Heart left ventricle (tissue), 16 donors: Measurements from ENCODE around the gene TSC1. TPM values are rescaled to one million over a fixed set of nuclear protein-coding genes. Genes with fewer than 3 reads are reported as not detected.

Experiments used
- ATAC-seq, 4 donors: fragments of 200-7000 bp; cut with Tn5 transposase; one replicate each; pipeline ENCODE4 v1.9.1; 2020 to 2022; ENCODE audit warnings: moderate library complexity in 4 of 4, mild to moderate bottlenecking in 3 of 4, moderate number of reproducible peaks in 1 of 4
- DNase-seq, 5 donors: peaks; one replicate each; pipeline ENCODE4 v3.0.0-alpha.2; 2020
- H3K27ac ChIP-seq, 12 donors: fragments of 200-600 bp; sonication (generic) in 4 of 12; one replicate each; pipeline versions ENCODE4 v1.5.0 to v1.8.0; 2016 to 2022; ENCODE audit warnings: mild to moderate bottlenecking in 2 of 12
- H3K27me3 ChIP-seq, 9 donors: fragments of 200-600 bp; sonication (generic) in 2 of 9; one replicate each; pipeline versions ENCODE4 v1.5.1 to v1.8.0; 2016 to 2022; ENCODE audit warnings: mild to moderate bottlenecking in 3 of 9
- H3K36me3 ChIP-seq, 9 donors: fragments of 200-600 bp; sonication (generic) in 2 of 9; one replicate each; pipeline versions ENCODE4 v1.5.0 to v1.8.0; 2018 to 2022; ENCODE audit warnings: mild to moderate bottlenecking in 2 of 9
- H3K4me1 ChIP-seq, 12 donors: fragments of 200-600 bp; sonication (generic) in 4 of 12; one replicate each; pipeline versions ENCODE4 v1.5.0 to v1.8.0; 2016 to 2022; ENCODE audit warnings: mild to moderate bottlenecking in 3 of 12
- H3K4me3 ChIP-seq, 12 donors: fragments of 200-600 bp; sonication (generic) in 4 of 12; one replicate each; pipeline versions ENCODE4 v1.5.0 to v1.8.0; 2017 to 2022; ENCODE audit warnings: mild to moderate bottlenecking in 9 of 12, moderate library complexity in 4 of 12
- H3K9me3 ChIP-seq, 12 donors: fragments of 200-600 bp; sonication (generic) in 4 of 12; one replicate each; pipeline versions ENCODE4 v1.5.0 to v1.8.0; 2016 to 2022; ENCODE audit warnings: mild to moderate bottlenecking in 1 of 12
- POLR2A ChIP-seq, 2 donors: fragments of 450-650 bp; IDR thresholded peaks; one replicate each; pipeline ENCODE4 v1.6.1; 2017; ENCODE audit warnings: antibody characterized with exemption in 2 of 2, mild to moderate bottlenecking in 2 of 2, moderate library complexity in 2 of 2
- WGBS, 4 donors: extraction: QIAGEN DNeasy Blood & Tissue Kit in 2 of 4; methylation state at CpG; one replicate each; pipeline versions ENCODE4 v1.1.5 to v1.1.7; 2013 to 2018; 5-methylcytosine and 5-hydroxymethylcytosine counted together
- intact Hi-C, 10 donors: fragments of 100-400 bp; cut with DNase I; formaldehyde crosslinking; loops; one replicate each; pipeline versions ENCODE4 v1.11.1 to v1.14.2; 2022
- polyA plus RNA-seq, 2 donors: library from polyadenylated mRNA; stranded (reverse); fragments of 200-250 nt; gene quantifications; one replicate each; pipeline ENCODE4 v1.2.3, GENCODE V29; 2013
- total RNA-seq, 9 donors: library from RNA; depleted of rRNA in 2 of 9; stranded (reverse); fragments of >200 nt in 2 of 9; fragmentation: NEBNext Ultra II Directional in 3 of 9; extraction: Animal tissue kit (Norgen Biotek cat#: 25700) in 3 of 9; gene quantifications; one replicate each; pipeline versions ENCODE4 v1.1.0 to v1.2.4, GENCODE V29; 2016 to 2023
- TF ChIP-seq, protein P1 (sequence below), 12 donors: fragments of 200-600 bp; sonication (generic) in 4 of 12; IDR thresholded peaks; one replicate each; pipeline versions ENCODE4 v1.5.0 to v1.8.0; 2018 to 2022; ENCODE audit warnings: antibody characterized with exemption in 12 of 12, mild to moderate bottlenecking in 5 of 12
- donor health status: ischemic (EF 13 %, LVEDD 7.1; RV severe dilation, severe dysfunction).
- donor health status: healthy with polysubstance abuse.
- donor health status: DM: no; HTN: yes; CAD: no.
- donor health status: DM: no; HTN: no; CAD: no.
- donor health status: ischemic (EF 25% LVEDD 6.9; RV normal size, moderate dysfunction).
- donor health status: ischemic (EF 25% LVEDD 5.7; RV mildly dilated, moderate dysfunction).
- donor health status: healthy.
- donor health status: DM: yes; HTN: yes; CAD: no.
- donor health status: ischemic (EF 35%, LVEDD 5.7; RV mildly dilated, moderate dysfunction).
- donor health status: nonischemic (EF 11% LVEDD 7.7; RV severe dilation, severe dysfunction).
- donor health status: DM: yes; HTN: yes; CAD: no.
- donor health status: PGD.
- donor health status: ischemic (EF 29% LVEDD 5.4; RV normal size, mild dysfunction).
- donor health status: nonischemic (EF 23%, LVEDD 6.1; RV moderate dilation, normal function).

TSC1 gene
- total and polyA plus RNA-seq, 11 donors, result 16.2 to 87.6 (median 52.9) TPM

DNA sequence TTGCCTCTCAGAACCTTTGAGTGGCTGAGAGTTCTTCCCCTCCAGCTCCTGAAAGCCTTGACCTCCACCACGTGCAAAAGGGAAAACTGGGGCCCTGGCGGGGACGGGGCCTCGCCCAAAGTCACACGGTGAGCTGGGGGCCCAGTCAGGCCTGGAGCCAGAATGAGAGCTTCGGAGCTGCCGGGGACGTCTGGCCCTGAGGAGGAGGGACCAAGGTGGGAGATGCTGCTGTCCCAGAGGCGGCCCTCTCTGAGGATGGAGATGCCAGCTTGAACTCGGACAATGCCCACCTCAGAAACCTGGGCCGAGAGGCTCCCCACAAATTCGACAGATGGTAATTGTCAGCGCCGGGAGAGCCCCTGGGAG is 67.0 kb downstream of the TSC1 start:
- Histone ChIP-seq H3K27ac (peak overlapping the region in 1 of 12 donors; percentile 82), H3K4me1 (peaks cover 0 to 23% (median 5%) of the 10 kb centered on the region in 12 donors), H3K9me3 (no peaks in the 10 kb centered on the region), H3K4me3 (peak overlapping the region; percentile 75 to 100 (median 95)), H3K36me3 (no peaks in the 10 kb centered on the region), H3K27me3 (no peaks in the 10 kb centered on the region)
- intact Hi-C loops, result loop anchor here in 1 of 10 donors (5.0 kb wide), 1 partner anchor 205 kb away; the partner anchor contains the start of gene GTF3C4
- 44 to 59% (median 46%) methylated on average over 5 to 14 of the region's 14 CpGs for WGBS, 4 donors
- no peak for DNase-seq
- TF ChIP-seq POLR2A (IDR thresholded peaks at IDR 0.05), result no peak
- TF ChIP-seq, protein P1, sequence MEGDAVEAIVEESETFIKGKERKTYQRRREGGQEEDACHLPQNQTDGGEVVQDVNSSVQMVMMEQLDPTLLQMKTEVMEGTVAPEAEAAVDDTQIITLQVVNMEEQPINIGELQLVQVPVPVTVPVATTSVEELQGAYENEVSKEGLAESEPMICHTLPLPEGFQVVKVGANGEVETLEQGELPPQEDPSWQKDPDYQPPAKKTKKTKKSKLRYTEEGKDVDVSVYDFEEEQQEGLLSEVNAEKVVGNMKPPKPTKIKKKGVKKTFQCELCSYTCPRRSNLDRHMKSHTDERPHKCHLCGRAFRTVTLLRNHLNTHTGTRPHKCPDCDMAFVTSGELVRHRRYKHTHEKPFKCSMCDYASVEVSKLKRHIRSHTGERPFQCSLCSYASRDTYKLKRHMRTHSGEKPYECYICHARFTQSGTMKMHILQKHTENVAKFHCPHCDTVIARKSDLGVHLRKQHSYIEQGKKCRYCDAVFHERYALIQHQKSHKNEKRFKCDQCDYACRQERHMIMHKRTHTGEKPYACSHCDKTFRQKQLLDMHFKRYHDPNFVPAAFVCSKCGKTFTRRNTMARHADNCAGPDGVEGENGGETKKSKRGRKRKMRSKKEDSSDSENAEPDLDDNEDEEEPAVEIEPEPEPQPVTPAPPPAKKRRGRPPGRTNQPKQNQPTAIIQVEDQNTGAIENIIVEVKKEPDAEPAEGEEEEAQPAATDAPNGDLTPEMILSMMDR (IDR thresholded peaks at IDR 0.05), result no peak
- ATAC-seq, result no peak

DNA sequence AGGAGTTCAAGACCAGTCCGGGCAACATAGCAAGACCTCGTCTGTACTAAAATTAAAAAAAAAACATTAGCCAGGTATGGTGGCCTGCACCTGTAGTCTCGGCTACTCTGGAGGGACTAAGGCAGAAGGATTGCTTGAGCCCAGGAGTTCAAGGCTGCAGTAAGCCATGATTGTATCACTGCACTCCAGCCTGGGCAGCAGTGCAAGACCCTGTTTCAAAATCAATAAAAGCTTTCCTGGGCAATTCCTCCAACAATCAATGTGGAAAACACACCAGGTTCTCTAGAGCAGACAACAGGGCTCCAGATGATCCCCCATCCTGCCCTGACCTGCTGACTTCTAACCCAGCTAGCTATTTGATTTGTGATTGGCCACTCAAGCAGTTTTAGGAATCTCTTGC is 67.6 kb downstream of the TSC1 start:
- no peak for DNase-seq
- H3K27ac ChIP-seq, result no peak overlapping the region
- intact Hi-C loops, result loop anchor here in 1 of 10 donors (5.0 kb wide), 1 partner anchor 205 kb away; the partner anchor contains the start of gene GTF3C4
- no peaks in the 10 kb centered on the region for H3K27me3 ChIP-seq
- WGBS, 4 donors, result 87 to 92% (median 90%) methylated on average over 3 of the region's 3 CpGs
- peaks cover 0 to 23% (median 5%) of the 10 kb centered on the region in 12 donors for H3K4me1 ChIP-seq
- H3K9me3 ChIP-seq, result no peaks in the 10 kb centered on the region
- no peaks in the 10 kb centered on the region for H3K36me3 ChIP-seq
- no peak for ATAC-seq
- no peak for TF ChIP-seq POLR2A (IDR thresholded peaks at IDR 0.05)
- TF ChIP-seq, protein P1 (IDR thresholded peaks at IDR 0.05), result no peak
- no peak overlapping the region for H3K4me3 ChIP-seq

- DNase-seq, result no peak
Observed at GRCh38 chr9:132875159-132875558, 69.3 kb downstream of the TSC1 start.

DNA sequence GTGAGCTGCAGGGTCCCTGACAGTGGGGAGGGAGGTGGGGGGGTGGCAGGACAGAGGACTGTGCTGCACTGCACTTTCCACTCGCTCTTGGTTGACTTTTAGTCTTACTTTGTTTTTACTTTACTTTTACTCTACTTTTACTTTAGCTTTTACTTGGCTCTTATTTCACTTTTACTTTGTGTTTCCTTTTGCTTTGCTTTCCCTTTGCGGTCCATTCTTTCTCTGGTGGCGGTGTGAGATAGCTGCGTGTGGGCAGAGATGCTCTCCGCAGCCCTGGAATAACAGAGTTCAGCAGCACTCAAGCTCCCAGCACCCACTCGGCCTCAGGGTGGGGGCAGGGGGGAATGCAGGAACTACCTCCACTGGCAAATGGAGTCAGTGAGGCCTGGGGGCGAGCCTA is 71.0 kb downstream of the TSC1 start:
- TF ChIP-seq, protein P1 (IDR thresholded peaks at IDR 0.05), result no peak
- TF ChIP-seq POLR2A (IDR thresholded peaks at IDR 0.05), result no peak
- Histone ChIP-seq H3K36me3 (no peaks in the 10 kb centered on the region), H3K9me3 (no peaks in the 10 kb centered on the region), H3K4me3 (peak overlapping the region in 1 of 12 donors; percentile 15), H3K27ac (no peak overlapping the region), H3K27me3 (no peaks in the 10 kb centered on the region), H3K4me1 (peaks cover 0 to 9% (median 5%) of the 10 kb centered on the region in 12 donors)
- intact Hi-C loops, result no loop called here
- no peak for ATAC-seq
- 63 to 72% (median 68%) methylated on average over 7 of the region's 7 CpGs for WGBS, 4 donors
- no peak for DNase-seq

More at GRCh38 chr9:132875159-132875558, 69.3 kb downstream of the TSC1 start:
- H3K4me3 ChIP-seq, result no peak overlapping the region
- no peak overlapping the region for H3K27ac ChIP-seq
- H3K9me3 ChIP-seq, result no peaks in the 10 kb centered on the region
- WGBS, 4 donors, result 77 to 83% (median 81%) methylated on average over 2 to 5 of the region's 5 CpGs
- no peak for TF ChIP-seq POLR2A (IDR thresholded peaks at IDR 0.05)
- TF ChIP-seq, protein P1 (IDR thresholded peaks at IDR 0.05), result no peak
- no peaks in the 10 kb centered on the region for H3K27me3 ChIP-seq
- ATAC-seq, result no peak
- H3K36me3 ChIP-seq, result no peaks in the 10 kb centered on the region
- H3K4me1 ChIP-seq, result peaks cover 0 to 23% (median 5%) of the 10 kb centered on the region in 12 donors
- intact Hi-C loops, result loop anchor here in 1 of 10 donors (5.0 kb wide), 1 partner anchor 203 kb away; the partner anchor contains the start of gene GTF3C4
